Fibroblast of lung (primary cell): ENCODE data around the gene RTBDN. TPM values are rescaled to one million over a fixed set of nuclear protein-coding genes. Genes with fewer than 3 reads are reported as not detected.

Experiments used
- DNase-seq, 2 donors: peaks; one replicate each; pipeline versions ENCODE4 v3.0.0 to v3.0.0-alpha.2; 2010; ENCODE audit warnings: low read depth in 2 of 2
- H2AFZ ChIP-seq: 2 replicates; pipeline ENCODE4 v1.5.1; 2012; ENCODE audit warnings: low read length, control low read depth, inconsistent platforms
- H3K27ac ChIP-seq: 2 replicates; pipeline ENCODE4 v1.5.1; 2011; ENCODE audit warnings: low read length, control low read depth; ENCODE audit not compliant: insufficient read depth
- H3K27me3 ChIP-seq: 2 replicates; pipeline ENCODE4 v1.5.1; 2011; ENCODE audit warnings: mild to moderate bottlenecking, low read length; ENCODE audit not compliant: control insufficient read depth, insufficient read depth
- H3K36me3 ChIP-seq: 2 replicates; pipeline ENCODE4 v1.5.1; 2011; ENCODE audit warnings: low read length; ENCODE audit not compliant: control insufficient read depth, insufficient read depth
- H3K4me1 ChIP-seq: 2 replicates; pipeline ENCODE4 v1.5.1; 2011; ENCODE audit warnings: low read length; ENCODE audit not compliant: control insufficient read depth, insufficient read depth; ENCODE audit errors: extremely low read depth
- H3K4me2 ChIP-seq: 2 replicates; pipeline ENCODE4 v1.5.1; 2011; ENCODE audit warnings: low read length, control low read depth; ENCODE audit not compliant: insufficient read depth; ENCODE audit errors: extremely low read depth
- H3K4me3 ChIP-seq, 4 experiments: fragments of 200-600 bp in 1 of 4; sonication (generic) in 1 of 4; replicated peaks in 1 of 4; 2 replicates each; pipeline ENCODE4 v1.5.1; 2011 to 2016; ENCODE audit warnings: low read length in 4 of 4, low read depth in 3 of 4, mild to moderate bottlenecking in 3 of 4, control low read depth in 2 of 4, inconsistent platforms in 1 of 4, mixed read lengths in 1 of 4; ENCODE audit not compliant: insufficient read depth in 1 of 4; ENCODE audit errors: control extremely low read depth in 1 of 4
- H3K79me2 ChIP-seq: 2 replicates; pipeline ENCODE4 v1.5.1; 2012; ENCODE audit warnings: mild to moderate bottlenecking, low read length, inconsistent platforms; ENCODE audit not compliant: control insufficient read depth, insufficient read depth
- H3K9ac ChIP-seq: 2 replicates; pipeline ENCODE4 v1.5.1; 2011; ENCODE audit warnings: mild to moderate bottlenecking, low read length, control low read depth; ENCODE audit not compliant: insufficient read depth
- H3K9me3 ChIP-seq: 2 replicates; pipeline ENCODE4 v1.5.1; 2012; ENCODE audit warnings: low read depth, low read length; ENCODE audit not compliant: control insufficient read depth, insufficient read depth
- H4K20me1 ChIP-seq: 2 replicates; pipeline ENCODE4 v1.5.1; 2011; ENCODE audit warnings: low read length; ENCODE audit not compliant: control insufficient read depth, insufficient read depth; ENCODE audit errors: extremely low read depth
- CTCF ChIP-seq, 2 donors: IDR thresholded peaks in 1 of 2; conservative IDR thresholded peaks in 1 of 2; 1 replicate in 1 of 2; 2 replicates in 1 of 2; pipeline ENCODE4 v1.5.1; 2011 to 2012; ENCODE audit warnings: low read length in 2 of 2, control low read depth in 1 of 2, inconsistent platforms in 1 of 2, low read depth in 1 of 2, mild to moderate bottlenecking in 1 of 2
- EZH2 ChIP-seq: IDR thresholded peaks from 2 replicates; pipeline ENCODE4 v1.5.1; 2012; ENCODE audit warnings: low read length, control low read depth, mild to moderate bottlenecking; ENCODE audit errors: missing control alignments
- polyA plus RNA-seq, 2 donors: library from polyadenylated mRNA; depleted of rRNA in 1 of 2; stranded (reverse) in 1 of 2; unstranded in 1 of 2; fragments of >200 nt; gene quantifications; 2 replicates each; pipeline ENCODE4 v1.2.1, GENCODE V29; 2011 to 2012; ENCODE audit warnings: missing spikeins in 1 of 2
- total RNA-seq: library from RNA; depleted of rRNA; stranded (reverse); fragments of >200 nt; gene quantifications from 2 replicates; pipeline ENCODE4 v1.2.1, GENCODE V29; 2014

RTBDN gene
- total and polyA plus RNA-seq, 2 donors (not counting 1 experiment from before 2014, with no cell fraction given) = not detected

GRCh38 chr19:12792051-12792852 is 42.1 kb downstream of the RTBDN start:
- Histone ChIP-seq H3K27me3 (no peaks in the 10 kb centered on the region), H3K4me1 (peaks cover 29% of the 10 kb centered on the region), H3K9ac (peak overlapping the region; percentile 99), H3K27ac (peak overlapping the region; percentile 97), H3K36me3 (peaks cover 2% of the 10 kb centered on the region), H3K79me2 (peaks cover 20% of the 10 kb centered on the region), H2AFZ (no peak overlapping the region), H3K4me2 (peak overlapping the region; percentile 72), H4K20me1 (no peaks in the 10 kb centered on the region), H3K4me3 (peak overlapping the region; percentile 73 to 98 (median 94)), H3K9me3 (no peaks in the 10 kb centered on the region)
- peak in 1 of 2 donors; percentile 67 for DNase-seq
- TF ChIP-seq CTCF (conservative IDR thresholded peaks at IDR 0.05 in 1 of 2, IDR thresholded peaks at IDR 0.05 in 1 of 2; ENCODE audit: low read depth in 1 of 2, low read length in 2 of 2) (no peak), EZH2 (no peak)

GRCh38 chr19:12791345-12792050 is 42.9 kb downstream of the RTBDN start, which contains the start of gene JUNB:
JUNB (plus strand) TSS chr19:12791486; CDS start chr19:12791772, 286 bp downstream.
- Histone ChIP-seq H3K9me3 (no peaks in the 10 kb centered on the region), H3K27me3 (no peaks in the 10 kb centered on the region), H3K4me3 (peak within 1 kb of the TSS; percentile 73 to 98 (median 94)), H4K20me1 (no peaks in the 10 kb centered on the region), H3K79me2 (peaks cover 20% of the 10 kb centered on the region), H2AFZ (no peak within 1 kb of the TSS), H3K27ac (peak within 1 kb of the TSS; percentile 97), H3K36me3 (peaks cover 2% of the 10 kb centered on the region), H3K4me2 (peak within 1 kb of the TSS; percentile 97), H3K4me1 (peaks cover 27% of the 10 kb centered on the region), H3K9ac (peak within 1 kb of the TSS; percentile 99)
- no peak for TF ChIP-seq EZH2
- no peak for TF ChIP-seq CTCF (conservative IDR thresholded peaks at IDR 0.05 in 1 of 2, IDR thresholded peaks at IDR 0.05 in 1 of 2; ENCODE audit: low read depth in 1 of 2, low read length in 2 of 2)
- DNase-seq = peak; percentile 94 to 98
